Memory B cell (primary cell): Measurements from ENCODE around the gene OXCT2.

Source experiments
- ATAC-seq: fragments of 150-1000 bp; cut with Tn5 transposase; 2 replicates; pipeline ENCODE4 v1.10.0; 2021; ENCODE audit warnings: low read depth, mild to moderate bottlenecking, moderate library complexity
- DNase-seq, 2 donors: peaks; one replicate each; pipeline ENCODE4 v3.0.0; 2022; ENCODE audit warnings: low spot score in 2 of 2
- H3K27ac Mint-ChIP-seq: one replicate; pipeline ENCODE4 v1.8.0; 2022; ENCODE audit warnings: mild to moderate bottlenecking, moderate library complexity, mixed read lengths
- H3K27me3 Mint-ChIP-seq: one replicate; pipeline ENCODE4 v1.8.0; 2022; ENCODE audit warnings: mixed read lengths
- H3K36me3 Mint-ChIP-seq: one replicate; pipeline ENCODE4 v1.8.0; 2022; ENCODE audit warnings: mild to moderate bottlenecking, mixed read lengths
- H3K4me1 Mint-ChIP-seq: one replicate; pipeline ENCODE4 v1.8.0; 2022; ENCODE audit warnings: mixed read lengths
- H3K4me3 Mint-ChIP-seq: one replicate; pipeline ENCODE4 v1.8.0; 2022; ENCODE audit warnings: mild to moderate bottlenecking, moderate library complexity, mixed read lengths
- H3K9me3 Mint-ChIP-seq: one replicate; pipeline ENCODE4 v1.8.0; 2022; ENCODE audit warnings: mixed read lengths

The OXCT2 gene

GRCh38 chr1:39762550-39763540 lies 8.3 kb downstream of the OXCT2 start:
- Mint-ChIP-seq H3K27me3 (no peaks in the 10 kb centered on the region), H3K4me3 (no peak overlapping the region), H3K27ac (no peak overlapping the region), H3K4me1 (no peaks in the 10 kb centered on the region), H3K9me3 (no peaks in the 10 kb centered on the region), H3K36me3 (peaks cover 9% of the 10 kb centered on the region)
- ATAC-seq (no peak), DNase-seq (no peak)

DNA sequence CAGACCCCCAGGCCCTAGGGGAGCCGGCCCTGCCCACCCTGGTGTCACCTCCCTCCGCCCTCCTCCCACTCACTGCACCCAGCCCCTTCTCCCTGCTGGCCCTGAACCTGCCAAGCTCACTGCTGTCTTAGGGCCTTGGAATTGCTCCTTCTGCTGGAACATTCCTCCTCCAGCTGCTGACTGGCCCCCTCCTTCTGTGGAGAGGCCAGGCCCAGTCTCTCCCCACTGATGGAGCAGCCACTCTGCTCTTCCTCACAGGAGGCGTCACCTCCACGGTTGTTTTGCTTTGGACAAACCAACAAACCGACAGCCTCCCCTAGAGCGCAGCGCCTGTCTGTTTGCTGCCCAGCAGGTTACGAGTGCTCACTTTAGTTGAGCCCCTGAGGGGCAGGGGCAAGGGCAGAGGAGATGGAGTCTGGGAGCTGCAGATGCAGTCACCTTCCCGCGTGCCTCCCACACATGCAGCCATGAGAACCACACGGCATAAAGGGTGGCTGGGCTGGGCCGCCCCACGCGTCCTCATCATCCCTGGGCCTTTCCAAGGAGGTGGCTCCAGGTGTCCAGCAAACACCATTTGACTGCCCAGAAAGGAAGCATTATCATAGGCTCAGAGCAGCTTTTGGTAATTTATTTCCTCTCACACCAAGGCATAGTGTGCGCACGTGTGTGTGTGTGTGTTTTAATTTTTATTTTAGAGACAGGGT lies 9.4 kb downstream of the OXCT2 start:
- Mint-ChIP-seq H3K36me3 (peaks cover 16% of the 10 kb centered on the region), H3K4me1 (no peaks in the 10 kb centered on the region), H3K27me3 (no peaks in the 10 kb centered on the region), H3K9me3 (no peaks in the 10 kb centered on the region), H3K4me3 (no peak overlapping the region), H3K27ac (no peak overlapping the region)
- ATAC-seq = no peak
- no peak for DNase-seq

DNA sequence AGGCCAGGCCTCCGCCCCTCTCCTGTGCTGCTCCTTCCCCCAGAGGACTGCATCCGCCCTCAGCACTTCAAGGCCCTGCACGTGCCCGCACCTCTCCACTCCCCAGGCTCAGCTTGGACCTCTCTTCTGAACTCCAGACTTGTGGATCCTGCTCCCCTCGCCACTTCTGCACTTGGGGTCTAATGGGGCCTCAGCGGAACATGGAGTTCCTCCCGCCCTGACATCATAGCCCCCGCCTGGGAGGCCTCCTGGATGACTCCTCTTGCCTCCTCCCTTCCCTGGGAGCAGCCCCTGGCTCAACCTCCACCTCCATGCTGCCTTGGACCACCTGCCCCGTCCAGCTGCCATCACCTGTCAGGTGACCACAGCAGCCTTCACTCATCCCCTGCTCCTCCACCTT lies 10.1 kb downstream of the OXCT2 start:
- ATAC-seq = no peak
- DNase-seq = no peak
- H3K4me1 Mint-ChIP-seq = no peaks in the 10 kb centered on the region
- H3K27ac Mint-ChIP-seq = no peak overlapping the region
- no peak overlapping the region for H3K4me3 Mint-ChIP-seq
- no peaks in the 10 kb centered on the region for H3K27me3 Mint-ChIP-seq
- H3K9me3 Mint-ChIP-seq = no peaks in the 10 kb centered on the region
- H3K36me3 Mint-ChIP-seq = peaks cover 20% of the 10 kb centered on the region

DNA sequence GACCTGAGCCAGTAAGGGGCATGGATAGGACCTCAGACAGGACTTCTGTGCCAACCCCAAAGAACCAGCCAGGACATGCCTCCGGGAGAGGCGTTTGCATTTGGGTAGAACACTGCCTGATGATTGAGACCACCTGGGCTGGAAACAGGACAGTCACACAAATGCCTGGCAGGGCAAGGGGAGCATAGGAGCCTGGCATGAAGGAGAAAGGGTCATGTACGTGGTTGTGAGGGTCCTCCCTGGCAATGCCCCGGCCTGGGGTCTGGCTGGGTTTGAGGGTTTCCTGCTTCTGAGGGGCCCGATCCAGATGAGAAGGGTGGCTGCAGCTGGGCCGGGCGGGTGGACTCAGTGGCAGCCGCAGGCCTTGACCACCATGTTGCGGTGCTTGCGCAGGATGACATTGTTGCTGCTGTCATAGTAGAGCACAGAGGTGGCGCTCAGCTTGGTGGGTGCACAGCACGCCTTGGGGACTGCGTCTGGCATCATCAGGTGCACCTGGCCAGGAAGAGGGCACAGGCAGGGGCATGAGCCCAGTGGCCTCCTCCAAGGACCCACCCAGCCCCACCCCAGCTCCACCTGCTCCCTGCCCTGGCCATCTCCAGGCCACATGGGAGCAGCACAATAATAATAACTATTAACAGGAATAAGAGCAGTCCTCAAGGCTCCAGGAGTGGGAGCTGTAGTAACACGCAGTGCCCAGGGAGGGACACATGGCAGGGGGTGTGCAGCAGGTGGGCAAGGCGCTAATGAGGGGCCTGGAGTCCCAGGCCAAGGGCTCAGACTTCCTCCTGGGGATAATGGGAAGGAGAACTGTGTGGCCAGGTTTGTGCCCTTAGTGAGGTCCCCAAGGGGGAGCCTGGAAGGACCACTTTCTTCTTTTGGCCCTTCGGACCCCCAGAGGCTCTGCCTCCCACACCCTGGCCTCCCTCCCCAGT lies 10.8 kb downstream of the OXCT2 start:
- no peaks in the 10 kb centered on the region for H3K9me3 Mint-ChIP-seq
- H3K27ac Mint-ChIP-seq = no peak overlapping the region
- H3K27me3 Mint-ChIP-seq = no peaks in the 10 kb centered on the region
- ATAC-seq (no peak), DNase-seq (no peak)
- H3K4me1 Mint-ChIP-seq = no peaks in the 10 kb centered on the region
- H3K36me3 Mint-ChIP-seq = peaks cover 20% of the 10 kb centered on the region
- no peak overlapping the region for H3K4me3 Mint-ChIP-seq

GRCh38 chr1:39759436-39759726 lies 11.8 kb downstream of the OXCT2 start:
- Mint-ChIP-seq H3K27ac (no peak overlapping the region), H3K36me3 (peaks cover 20% of the 10 kb centered on the region), H3K4me1 (no peaks in the 10 kb centered on the region), H3K4me3 (no peak overlapping the region), H3K9me3 (no peaks in the 10 kb centered on the region), H3K27me3 (no peaks in the 10 kb centered on the region)
- no peak for ATAC-seq
- DNase-seq = no peak

GRCh38 chr1:39758556-39759435 lies 12.4 kb downstream of the OXCT2 start:
- H3K9me3 Mint-ChIP-seq = no peaks in the 10 kb centered on the region
- H3K4me3 Mint-ChIP-seq = no peak overlapping the region
- ATAC-seq (no peak), DNase-seq (no peak)
- H3K27ac Mint-ChIP-seq = no peak overlapping the region
- H3K4me1 Mint-ChIP-seq = no peaks in the 10 kb centered on the region
- no peaks in the 10 kb centered on the region for H3K27me3 Mint-ChIP-seq
- peaks cover 20% of the 10 kb centered on the region for H3K36me3 Mint-ChIP-seq

DNA sequence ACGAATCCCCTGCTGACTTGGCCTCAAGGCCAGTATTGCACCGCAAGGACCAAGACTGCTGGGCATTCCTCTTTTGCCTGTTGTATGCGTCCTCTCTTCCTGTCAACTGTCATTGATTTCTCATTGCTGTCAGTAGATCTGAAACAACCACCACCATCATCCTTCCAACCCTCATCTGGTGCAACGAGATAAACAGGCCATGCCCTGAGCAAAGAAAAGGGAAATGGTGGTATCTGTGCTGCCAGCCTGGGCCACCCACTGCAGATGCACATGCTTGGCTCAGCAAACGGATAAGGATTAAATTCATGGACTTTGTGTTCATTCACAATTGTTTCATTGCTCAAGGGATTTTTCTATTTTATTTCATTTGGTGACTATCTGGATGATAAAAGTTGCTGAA lies 13.6 kb downstream of the OXCT2 start:
- ATAC-seq = no peak
- no peak for DNase-seq
- Mint-ChIP-seq H3K4me3 (no peak overlapping the region), H3K36me3 (peaks cover 25% of the 10 kb centered on the region), H3K9me3 (no peaks in the 10 kb centered on the region), H3K27ac (peak overlapping the region; percentile 45), H3K4me1 (no peaks in the 10 kb centered on the region), H3K27me3 (no peaks in the 10 kb centered on the region)

DNA sequence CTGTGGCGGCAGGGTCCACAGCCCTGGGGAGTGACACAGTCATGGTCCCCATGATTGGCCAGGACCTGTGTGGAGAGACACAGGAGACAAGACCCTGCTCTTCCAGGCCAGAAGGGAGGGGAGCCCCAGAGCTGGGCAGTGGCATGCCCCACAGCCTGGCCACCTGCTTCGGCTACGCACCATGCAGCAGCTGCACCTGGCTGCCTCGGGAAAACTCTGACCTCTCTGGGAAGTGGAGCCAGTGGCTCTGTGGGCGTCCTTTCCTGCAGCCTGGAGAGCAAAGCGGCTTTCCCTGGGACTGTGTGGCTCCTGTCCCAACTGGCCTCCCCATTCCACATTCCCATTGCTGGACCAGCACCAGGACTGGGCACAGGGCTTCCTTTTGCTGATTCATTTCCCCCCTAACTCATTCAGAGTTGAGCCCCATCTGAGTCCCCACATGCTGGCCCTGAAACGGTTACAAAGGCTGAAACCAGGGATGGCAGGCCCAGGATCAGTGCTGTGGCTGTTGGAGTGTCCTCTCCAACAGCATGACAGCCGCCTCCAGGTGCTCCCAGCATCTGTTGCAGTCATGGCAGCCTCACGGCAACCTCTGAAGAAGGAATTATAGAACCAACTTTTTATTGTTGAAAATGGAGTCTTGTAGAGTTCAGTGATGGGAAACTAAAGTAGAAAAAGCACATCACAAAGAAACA lies 15.0 kb downstream of the OXCT2 start:
- Mint-ChIP-seq H3K9me3 (no peaks in the 10 kb centered on the region), H3K4me1 (no peaks in the 10 kb centered on the region), H3K27me3 (no peaks in the 10 kb centered on the region), H3K4me3 (no peak overlapping the region), H3K36me3 (peaks cover 28% of the 10 kb centered on the region), H3K27ac (no peak overlapping the region)
- DNase-seq (no peak), ATAC-seq (no peak)

- Mint-ChIP-seq H3K9me3 (no peaks in the 10 kb centered on the region), H3K27me3 (no peaks in the 10 kb centered on the region), H3K27ac (no peak overlapping the region), H3K4me3 (no peak overlapping the region), H3K4me1 (no peaks in the 10 kb centered on the region), H3K36me3 (peaks cover 36% of the 10 kb centered on the region)
- ATAC-seq (no peak), DNase-seq (no peak)
Observed at GRCh38 chr1:39754906-39755504, 16.1 kb downstream of the OXCT2 start.

DNA sequence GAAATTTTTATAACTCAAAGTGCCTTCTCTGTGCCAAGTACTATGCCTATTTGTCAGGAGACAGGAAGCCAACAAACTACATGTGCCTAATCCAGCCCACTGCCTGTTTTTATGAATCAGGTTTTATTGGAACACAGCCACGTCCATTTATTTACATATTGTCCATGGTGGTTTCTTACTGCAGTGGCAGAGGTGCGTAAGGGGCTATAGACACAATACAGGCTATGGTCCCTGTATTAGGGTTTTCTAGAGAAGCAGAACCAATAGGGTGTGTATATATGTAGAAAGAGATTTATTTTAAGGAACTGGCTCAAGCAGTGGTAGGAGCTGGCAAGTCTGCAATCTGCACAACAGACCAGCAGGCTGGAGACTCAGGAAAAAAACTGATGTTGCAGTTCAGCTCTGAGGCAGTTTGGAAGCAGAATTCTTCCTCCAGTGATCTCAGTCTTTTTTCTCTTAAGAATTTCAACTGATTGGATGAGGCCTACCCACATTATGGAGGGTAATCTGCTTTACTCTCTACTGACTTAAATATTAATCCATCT lies 17.1 kb downstream of the OXCT2 start:
- Mint-ChIP-seq H3K4me1 (no peaks in the 10 kb centered on the region), H3K27me3 (no peaks in the 10 kb centered on the region), H3K9me3 (no peaks in the 10 kb centered on the region), H3K27ac (no peak overlapping the region), H3K4me3 (no peak overlapping the region), H3K36me3 (peaks cover 40% of the 10 kb centered on the region)
- ATAC-seq (no peak), DNase-seq (no peak)

DNA sequence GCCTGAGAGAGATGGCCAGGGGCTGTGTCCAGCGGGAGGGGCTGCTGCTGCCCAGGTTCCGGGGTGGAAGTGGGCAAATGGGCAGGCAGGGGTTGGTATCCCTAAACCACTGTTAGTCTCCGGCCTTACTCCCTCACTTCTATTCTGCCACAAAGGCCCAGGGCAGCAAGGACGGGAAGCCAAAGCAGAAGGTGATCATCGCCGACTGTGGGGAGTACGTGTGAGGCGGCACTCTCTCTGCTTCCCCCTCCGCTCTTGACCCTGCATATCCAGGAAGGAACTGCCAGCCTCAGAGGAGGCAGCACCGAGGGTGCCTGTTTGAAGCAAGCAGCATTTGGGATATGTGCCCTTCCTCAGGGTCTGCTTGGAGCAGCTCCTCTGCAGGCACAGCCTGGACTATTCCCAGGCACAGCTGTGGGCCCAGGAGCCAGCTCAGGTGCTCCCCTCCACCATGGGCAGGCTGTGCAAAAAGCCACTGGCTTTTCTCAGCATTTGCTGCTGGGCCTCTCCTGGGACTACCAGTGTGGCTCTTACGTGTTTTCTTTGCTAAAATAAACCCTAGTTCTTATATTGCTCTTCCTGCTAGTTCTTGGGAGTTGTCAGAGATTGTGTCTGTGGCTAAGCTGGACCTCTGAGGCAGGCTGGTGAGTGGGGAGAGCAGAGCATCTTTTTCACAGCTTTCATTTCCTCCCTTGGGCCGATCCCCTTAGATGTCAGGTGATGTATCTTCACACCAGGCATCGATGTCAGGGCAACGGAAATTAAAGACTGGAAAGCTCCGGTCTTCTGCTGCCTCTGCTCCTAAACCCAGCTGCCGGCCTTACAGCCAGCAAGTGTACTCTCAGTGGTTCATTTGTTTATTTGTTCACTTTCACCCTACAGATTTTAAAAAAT lies 17.8 kb downstream of the OXCT2 start:
- ATAC-seq (no peak), DNase-seq (no peak)
- Mint-ChIP-seq H3K4me1 (no peaks in the 10 kb centered on the region), H3K27me3 (no peaks in the 10 kb centered on the region), H3K9me3 (no peaks in the 10 kb centered on the region), H3K4me3 (no peak overlapping the region), H3K36me3 (peaks cover 41% of the 10 kb centered on the region), H3K27ac (no peak overlapping the region)

GRCh38 chr1:39752703-39753102 lies 18.4 kb downstream of the OXCT2 start:
- Mint-ChIP-seq H3K27ac (no peak overlapping the region), H3K27me3 (no peaks in the 10 kb centered on the region), H3K9me3 (no peaks in the 10 kb centered on the region), H3K36me3 (peaks cover 37% of the 10 kb centered on the region), H3K4me3 (no peak overlapping the region), H3K4me1 (no peaks in the 10 kb centered on the region)
- no peak for ATAC-seq
- no peak for DNase-seq
